Measurements from ENCODE around the gene TAF4B.
A peak's percentile ranks its signal among the peaks of the same experiment; 100 is the strongest.
"Not testable (repeated sequence)": the region's sequence is repeated elsewhere in the genome, so short reads cannot be mapped to it uniquely, and the experiment has no call there.

TAF4B gene

GRCh38 chr18:26435415-26436095, 209.3 kb downstream of the TAF4B start:
- TF ChIP-seq SP7 (tag by site-specific recombination; IDR thresholded peaks at IDR 0.05) (no peak), ZBTB20 (tag by site-specific recombination; IDR thresholded peaks at IDR 0.05) (no peak), ZNF37A (tag by site-specific recombination; IDR thresholded peaks at IDR 0.05) (no peak)
- CTCF ChIA-PET: interaction anchor here (1.7 kb wide), 1 partner anchor 30 kb away, joined by 4 read pairs; no protein-coding TSS in a partner anchor
- Histone ChIP-seq H3K4me1 (ENCODE audit: control insufficient read depth, insufficient read depth, low read length) (no peaks in the 10 kb centered on the region), H3K27ac (ENCODE audit: extremely low read depth, low read depth, low read length) (no peak overlapping the region), H3K4me3 (ENCODE audit: low read depth, low read length) (no peak overlapping the region), H3K9me3 (ENCODE audit: control insufficient read depth, insufficient read depth, low read depth, low read length) (no peaks in the 10 kb centered on the region), H3K36me3 (ENCODE audit: control insufficient read depth in 2 of 2, insufficient read depth in 1 of 2, low read length in 2 of 2) (no peaks in the 10 kb centered on the region)
- POLR2A ChIA-PET: no interaction called here

GRCh38 chr18:26436176-26437051, 210.2 kb downstream of the TAF4B start:
- H3K36me3 ChIP-seq (ENCODE audit: control insufficient read depth in 2 of 2, insufficient read depth in 1 of 2, low read length in 2 of 2): no peaks in the 10 kb centered on the region
- H3K4me3 ChIP-seq (ENCODE audit: low read depth, low read length): no peak overlapping the region
- H3K4me1 ChIP-seq (ENCODE audit: control insufficient read depth, insufficient read depth, low read length): no peaks in the 10 kb centered on the region
- ChIA-PET CTCF (interaction anchor here (0.6 to 1.7 kb wide), 2 partner anchors 24 to 31 kb away, joined by 3 to 4 read pairs; no protein-coding TSS in a partner anchor), POLR2A (no interaction called here)
- no peak for TF ChIP-seq ZBTB21 (tag by site-specific recombination; IDR thresholded peaks at IDR 0.05)
- 0 out of 2 replicates have a peak, but pooled peaks have one; percentile 25 for TF ChIP-seq ZNF692 (tag by site-specific recombination; IDR thresholded peaks at IDR 0.05)
- TF ChIP-seq ZNF335 (tag by site-specific recombination; conservative IDR thresholded peaks at IDR 0.05): 0 out of 2 replicates have a peak, but pooled peaks have one; percentile 13
- TF ChIP-seq PRDM1 (tag by site-specific recombination; IDR thresholded peaks at IDR 0.05): peak; percentile 54; the same call in 1 of the 2 replicates
- no peak overlapping the region for H3K27ac ChIP-seq (ENCODE audit: extremely low read depth, low read depth, low read length)
- H3K9me3 ChIP-seq (ENCODE audit: control insufficient read depth, insufficient read depth, low read depth, low read length): no peaks in the 10 kb centered on the region

- H3K9me3 ChIP-seq (ENCODE audit: control insufficient read depth, insufficient read depth, low read depth, low read length); H3K4me1 ChIP-seq (ENCODE audit: control insufficient read depth, insufficient read depth, low read length); H3K4me3 ChIP-seq (ENCODE audit: low read depth, low read length); POLR2A ChIA-PET; H3K27ac ChIP-seq (ENCODE audit: extremely low read depth, low read depth, low read length); H3K36me3 ChIP-seq (ENCODE audit: control insufficient read depth in 2 of 2, insufficient read depth in 1 of 2, low read length in 2 of 2): not testable (repeated sequence)
- CTCF ChIA-PET: interaction anchor here (0.6 to 1.0 kb wide), 3 partner anchors 11 to 212 kb away, joined by 3 to 4 read pairs (median 3); no protein-coding TSS in a partner anchor
- TF ChIP-seq ZNF426 (tag by site-specific recombination; IDR thresholded peaks at IDR 0.05): peak; percentile 50
- peak; percentile 41; the same call in 1 of the 2 replicates for TF ChIP-seq ZBTB8A (tag by site-specific recombination; IDR thresholded peaks at IDR 0.05)
- TF ChIP-seq ZNF518A (tag by site-specific recombination; conservative IDR thresholded peaks at IDR 0.05; ENCODE audit: low read depth): peak; percentile 59; the same call in 1 of the 2 replicates
- peak; percentile 70; the same call in 1 of the 2 replicates for TF ChIP-seq ZNF394 (tag by site-specific recombination; IDR thresholded peaks at IDR 0.05; ENCODE audit: borderline replicate concordance)
- TF ChIP-seq ZBTB11 (tag by site-specific recombination; conservative IDR thresholded peaks at IDR 0.05; ENCODE audit: low read depth): peak; percentile 42; the same call in 1 of the 2 replicates
- 0 out of 2 replicates have a peak, but pooled peaks have one; percentile 13 for TF ChIP-seq ZNF654 (tag by site-specific recombination; IDR thresholded peaks at IDR 0.05; ENCODE audit: low read depth)
- peak; percentile 46 for TF ChIP-seq ZNF623 (tag by site-specific recombination; IDR thresholded peaks at IDR 0.05)
Measured at GRCh38 chr18:26437634-26438033, 211.4 kb downstream of the TAF4B start.

Measured in HEK293 (cell line).